Gastrocnemius medialis (tissue), 4 donors: ENCODE results near the gene KDM4C.

ENCODE experiments used
- CTCF ChIP-seq, 5 experiments: fragments of 450-650 bp in 3 of 5; fragments of 200-600 bp in 2 of 5; sonication (generic) in 2 of 5; IDR thresholded peaks in 4 of 5; conservative IDR thresholded peaks in 1 of 5; 1 replicate in 4 of 5; 2 replicates in 1 of 5; pipeline ENCODE4 v1.5.1; 2016 to 2019; ENCODE audit warnings: antibody characterized with exemption in 5 of 5, mild to moderate bottlenecking in 3 of 5, moderate library complexity in 3 of 5
- POLR2A ChIP-seq, 2 donors: fragments of 450-650 bp; IDR thresholded peaks; one replicate each; pipeline ENCODE4 v1.6.1; 2017; ENCODE audit warnings: antibody characterized with exemption in 2 of 2, mild to moderate bottlenecking in 2 of 2, moderate library complexity in 2 of 2

- TF ChIP-seq CTCF (IDR thresholded peaks at IDR 0.05 in 4 of 5, conservative IDR thresholded peaks at IDR 0.05 in 1 of 5) (peak in 3 of 5 experiments; percentile 11 to 52 (median 50)), POLR2A (IDR thresholded peaks at IDR 0.05) (no peak)
Measured at GRCh38 chr9:6907772-6908381, 150.1 kb downstream of the KDM4C start.
